Measurements from ENCODE around the gene INCENP. TPM values are rescaled to one million over a fixed set of nuclear protein-coding genes. Genes with fewer than 3 reads are reported as not detected.
"Not testable (repeated sequence)": the region's sequence is repeated elsewhere in the genome, so short reads cannot be mapped to it uniquely, and the experiment has no call there.

INCENP gene
- polyA plus RNA-seq (2011; rRNA removed) (9.8 and 14.2 TPM in 2 replicates), polyA minus RNA-seq (2011; rRNA and poly(A)+ RNA removed) (12.7 and 18.2 TPM in 2 replicates)

GRCh38 chr11:62123669-62124185 is at the start of gene INCENP:
TSS of gene INCENP (plus strand) at chr11:62124011. CDS start at chr11:62128162, 4,151 bp downstream.
- Histone ChIP-seq H3K36me3 (ENCODE audit: control insufficient read depth, insufficient read depth, low read length) (no peaks in the 10 kb centered on the region), H3K27me3 (ENCODE audit: control insufficient read depth, insufficient read depth, low read length) (no peaks in the 10 kb centered on the region), H3K4me3 (ENCODE audit: low read depth, low read length) (peak within 1 kb of the TSS; percentile 82)
- TF ChIP-seq, protein P1, sequence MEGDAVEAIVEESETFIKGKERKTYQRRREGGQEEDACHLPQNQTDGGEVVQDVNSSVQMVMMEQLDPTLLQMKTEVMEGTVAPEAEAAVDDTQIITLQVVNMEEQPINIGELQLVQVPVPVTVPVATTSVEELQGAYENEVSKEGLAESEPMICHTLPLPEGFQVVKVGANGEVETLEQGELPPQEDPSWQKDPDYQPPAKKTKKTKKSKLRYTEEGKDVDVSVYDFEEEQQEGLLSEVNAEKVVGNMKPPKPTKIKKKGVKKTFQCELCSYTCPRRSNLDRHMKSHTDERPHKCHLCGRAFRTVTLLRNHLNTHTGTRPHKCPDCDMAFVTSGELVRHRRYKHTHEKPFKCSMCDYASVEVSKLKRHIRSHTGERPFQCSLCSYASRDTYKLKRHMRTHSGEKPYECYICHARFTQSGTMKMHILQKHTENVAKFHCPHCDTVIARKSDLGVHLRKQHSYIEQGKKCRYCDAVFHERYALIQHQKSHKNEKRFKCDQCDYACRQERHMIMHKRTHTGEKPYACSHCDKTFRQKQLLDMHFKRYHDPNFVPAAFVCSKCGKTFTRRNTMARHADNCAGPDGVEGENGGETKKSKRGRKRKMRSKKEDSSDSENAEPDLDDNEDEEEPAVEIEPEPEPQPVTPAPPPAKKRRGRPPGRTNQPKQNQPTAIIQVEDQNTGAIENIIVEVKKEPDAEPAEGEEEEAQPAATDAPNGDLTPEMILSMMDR (IDR thresholded peaks at IDR 0.05; ENCODE audit: insufficient read depth, low read depth, low read length) = no peak
- CTCF ChIA-PET = interaction anchor here (1.0 to 2.2 kb wide), 6 partner anchors 15 to 256 kb away, joined by 3 to 7 read pairs (median 4); no protein-coding TSS in a partner anchor
- POLR2A ChIA-PET = no interaction called here
- peak; percentile 97 for DNase-seq (ENCODE audit: low read depth)

- CTCF ChIA-PET = no interaction called here
Observed at GRCh38 chr11:62075438-62075837, 48.4 kb upstream of the INCENP start.

GRCh38 chr11:62077132-62077531 is 46.7 kb upstream of the INCENP start:
- Histone ChIP-seq H3K4me3 (ENCODE audit: low read depth, low read length) (no peak overlapping the region), H3K27me3 (ENCODE audit: control insufficient read depth, insufficient read depth, low read length) (no peaks in the 10 kb centered on the region), H3K36me3 (ENCODE audit: control insufficient read depth, insufficient read depth, low read length) (no peaks in the 10 kb centered on the region)
- DNase-seq (ENCODE audit: low read depth) = no peak
- TF ChIP-seq, protein P1 (IDR thresholded peaks at IDR 0.05; ENCODE audit: insufficient read depth, low read depth, low read length) = no peak
- ChIA-PET CTCF (interaction anchor here (0.8 to 1.2 kb wide), 2 partner anchors 186 to 280 kb away, joined by 3 read pairs; no protein-coding TSS in a partner anchor), POLR2A (interaction anchor here (0.7 kb wide), 1 partner anchor 110 kb away, joined by 3 read pairs; the partner anchor contains the start of gene FTH1)

More at GRCh38 chr11:62075438-62075837, 48.4 kb upstream of the INCENP start:
- POLR2A ChIA-PET = no interaction called here
- Histone ChIP-seq H3K4me3 (ENCODE audit: low read depth, low read length) (no peak overlapping the region), H3K36me3 (ENCODE audit: control insufficient read depth, insufficient read depth, low read length) (no peaks in the 10 kb centered on the region), H3K27me3 (ENCODE audit: control insufficient read depth, insufficient read depth, low read length) (no peaks in the 10 kb centered on the region)
- DNase-seq (ENCODE audit: low read depth) = no peak
- TF ChIP-seq, protein P1 (IDR thresholded peaks at IDR 0.05; ENCODE audit: insufficient read depth, low read depth, low read length) = no peak

GRCh38 chr11:62081378-62082291 is 42.2 kb upstream of the INCENP start:
- TF ChIP-seq, protein P1 (IDR thresholded peaks at IDR 0.05; ENCODE audit: insufficient read depth, low read depth, low read length) = peak; percentile 87
- CTCF ChIA-PET = interaction anchor here (0.6 to 8.8 kb wide), 62 partner anchors 10 to 337 kb away, joined by 3 to 183 read pairs (median 5); partner anchors contain the start of genes BEST1 and FTH1
- Histone ChIP-seq H3K27me3 (ENCODE audit: control insufficient read depth, insufficient read depth, low read length) (no peaks in the 10 kb centered on the region), H3K4me3 (ENCODE audit: low read depth, low read length) (no peak overlapping the region), H3K36me3 (ENCODE audit: control insufficient read depth, insufficient read depth, low read length) (no peaks in the 10 kb centered on the region)
- POLR2A ChIA-PET = interaction anchor here (1.1 to 1.6 kb wide), 3 partner anchors 113 to 120 kb away, joined by 3 to 7 read pairs (median 5); no protein-coding TSS in a partner anchor
- peak; percentile 19 for DNase-seq (ENCODE audit: low read depth)

- H3K4me3 ChIP-seq (ENCODE audit: low read depth, low read length) = no peak overlapping the region
Observed at GRCh38 chr11:62082292-62082657, 41.5 kb upstream of the INCENP start.

DNA sequence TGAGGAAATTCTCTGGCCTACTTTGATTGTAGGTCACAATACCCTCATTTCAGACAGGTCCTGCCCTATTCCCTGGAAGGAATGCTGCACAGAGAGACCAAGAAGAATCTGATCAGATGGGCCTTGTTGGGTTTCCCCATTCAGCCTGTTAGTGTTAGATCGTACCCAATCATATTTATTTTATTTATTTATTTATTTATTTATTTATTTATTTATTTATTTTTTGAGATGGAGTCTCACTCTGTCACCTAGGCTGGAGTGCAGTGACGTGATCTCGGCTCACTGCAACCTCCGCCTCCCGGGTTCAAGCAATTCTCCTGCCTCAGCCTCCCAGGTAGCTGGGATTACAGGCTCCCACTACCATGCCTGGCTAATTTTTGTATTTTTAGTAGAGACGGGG is 39.0 kb upstream of the INCENP start:
- POLR2A ChIA-PET; H3K4me3 ChIP-seq (ENCODE audit: low read depth, low read length); H3K27me3 ChIP-seq (ENCODE audit: control insufficient read depth, insufficient read depth, low read length); DNase-seq (ENCODE audit: low read depth); H3K36me3 ChIP-seq (ENCODE audit: control insufficient read depth, insufficient read depth, low read length): not testable (repeated sequence)
- CTCF ChIA-PET = interaction anchor here (0.8 to 8.8 kb wide), 7 partner anchors 23 to 287 kb away, joined by 3 to 183 read pairs (median 3); no protein-coding TSS in a partner anchor

More at GRCh38 chr11:62082292-62082657, 41.5 kb upstream of the INCENP start:
- CTCF ChIA-PET = interaction anchor here (0.6 to 8.8 kb wide), 52 partner anchors 9 to 337 kb away, joined by 3 to 183 read pairs (median 6); partner anchors contain the start of genes BEST1 and FTH1
- Histone ChIP-seq H3K27me3 (ENCODE audit: control insufficient read depth, insufficient read depth, low read length) (no peaks in the 10 kb centered on the region), H3K36me3 (ENCODE audit: control insufficient read depth, insufficient read depth, low read length) (no peaks in the 10 kb centered on the region)
- DNase-seq (ENCODE audit: low read depth) = no peak
- POLR2A ChIA-PET = interaction anchor here (1.6 kb wide), 1 partner anchor 114 kb away, joined by 7 read pairs; no protein-coding TSS in a partner anchor
- TF ChIP-seq, protein P1 (IDR thresholded peaks at IDR 0.05; ENCODE audit: insufficient read depth, low read depth, low read length) = no peak

Measured in BJ (cell line).